Coronary artery (tissue), 2 donors: ENCODE results near the gene CASP10.
"Not testable (repeated sequence)": the region's sequence is repeated elsewhere in the genome, so short reads cannot be mapped to it uniquely, and the experiment has no call there.

ENCODE experiments used
- DNase-seq: peaks from one replicate; pipeline ENCODE4 v3.0.0-alpha.2; 2017; ENCODE audit warnings: low spot score
- H3K27ac ChIP-seq, 2 donors: fragments of 200-600 bp; sonication (generic); one replicate each; pipeline ENCODE4 v1.5.1; 2016 to 2019
- H3K4me3 ChIP-seq: fragments of 200-600 bp; sonication (generic); 2 replicates; pipeline ENCODE4 v1.5.1; 2016; ENCODE audit warnings: mild to moderate bottlenecking, moderate library complexity
- CTCF ChIP-seq: fragments of 200-600 bp; sonication (generic); IDR thresholded peaks from one replicate; pipeline ENCODE4 v1.5.1; 2019; ENCODE audit warnings: antibody characterized with exemption

Gene CASP10

GRCh38 chr2:201233812-201234662 is 51.1 kb downstream of the CASP10 start:
- peak overlapping the region in 1 of 2 donors; percentile 45 for H3K27ac ChIP-seq
- DNase-seq, result no peak
- H3K4me3 ChIP-seq, result peak overlapping the region; percentile 50
- no peak for TF ChIP-seq CTCF

- H3K27ac ChIP-seq, result no peak overlapping the region
- H3K4me3 ChIP-seq, result no peak overlapping the region
- DNase-seq, result no peak
- TF ChIP-seq CTCF, result no peak
These were observed 51.8 kb downstream of the CASP10 start for GRCh38 chr2:201234663-201235135.

- TF ChIP-seq CTCF, result peak; percentile 43
- Histone ChIP-seq H3K4me3 (peak overlapping the region; percentile 50), H3K27ac (peak overlapping the region in 1 of 2 donors; percentile 19)
- DNase-seq, result no peak
These were observed 53.2 kb downstream of the CASP10 start for GRCh38 chr2:201235860-201236811.

GRCh38 chr2:201237486-201238123 is 54.7 kb downstream of the CASP10 start:
- TF ChIP-seq CTCF, result no peak
- Histone ChIP-seq H3K4me3 (no peak overlapping the region), H3K27ac (no peak overlapping the region)
- DNase-seq, result no peak

- not testable (repeated sequence) for H3K4me3 ChIP-seq
- H3K27ac ChIP-seq, result peak overlapping the region in 1 of 2 donors; percentile 57
- DNase-seq, result peak; percentile 84
These were observed 56.4 kb downstream of the CASP10 start for GRCh38 chr2:201239167-201239935.

GRCh38 chr2:201242571-201243277 is 59.8 kb downstream of the CASP10 start:
- Histone ChIP-seq H3K4me3 (no peak overlapping the region), H3K27ac (no peak overlapping the region)
- DNase-seq, result no peak
- no peak for TF ChIP-seq CTCF
